ENCODE results near the gene TRAF3IP1.

Gene TRAF3IP1

GRCh38 chr2:238337846-238338245 is 17.5 kb downstream of the TRAF3IP1 start:
- in situ Hi-C loops (cut with MboI; ENCODE audit: low sequenced_read_pairs), result no loop called here

DNA sequence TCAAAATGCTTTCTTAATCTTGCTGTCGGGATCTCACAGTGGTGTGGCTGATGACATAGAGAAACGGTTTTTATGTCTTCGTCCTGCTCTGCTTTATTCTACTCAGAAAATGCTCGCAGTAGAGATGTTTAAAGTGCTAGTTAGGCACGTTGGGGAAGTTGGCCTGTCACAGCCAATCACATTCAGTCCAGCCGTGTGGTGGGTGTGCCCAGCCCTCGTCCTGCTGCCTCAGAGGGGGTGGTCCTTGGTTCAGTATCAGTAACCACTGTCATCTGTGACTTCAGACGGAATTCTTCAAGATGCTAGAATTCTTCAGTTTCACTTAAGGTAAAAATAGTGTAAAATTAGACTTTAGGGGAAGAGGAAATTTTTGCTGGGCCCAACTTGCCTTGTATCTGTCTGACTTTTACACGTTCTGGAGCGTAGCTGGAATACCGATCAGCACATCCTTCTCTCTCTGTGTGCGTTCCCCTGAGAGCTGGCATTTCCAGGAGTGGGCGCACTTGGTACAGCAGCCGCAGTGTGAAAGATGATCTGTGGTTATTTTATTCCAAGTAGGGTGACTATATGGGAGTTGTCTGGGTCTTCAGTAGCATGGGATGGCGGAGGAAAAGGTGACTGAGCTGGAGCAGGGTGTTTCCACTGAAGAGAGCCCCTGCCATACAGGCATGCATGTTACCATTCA is 18.5 kb downstream of the TRAF3IP1 start:
- in situ Hi-C loops (cut with MboI; ENCODE audit: low sequenced_read_pairs), result no loop called here

DNA sequence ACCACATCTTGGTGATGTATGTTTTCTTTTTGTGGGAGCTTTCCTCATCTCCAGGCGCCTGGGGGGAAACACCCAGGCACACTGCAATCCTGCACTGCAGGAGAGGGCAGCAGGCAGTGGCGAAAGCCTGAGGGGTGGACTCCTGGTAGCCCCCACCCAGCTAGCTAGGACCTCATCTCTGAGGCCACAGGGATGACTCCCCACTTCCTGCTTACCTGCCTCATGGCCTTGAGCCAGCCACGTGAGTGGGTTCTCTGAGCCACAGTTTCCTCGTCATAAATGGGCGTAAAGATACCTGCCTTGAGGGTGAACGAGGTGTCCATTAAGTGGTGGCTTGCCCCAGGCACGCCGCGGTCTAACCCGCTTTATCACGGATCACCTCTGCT is 19.1 kb downstream of the TRAF3IP1 start:
- in situ Hi-C loops (cut with MboI; ENCODE audit: low sequenced_read_pairs), result no loop called here

DNA sequence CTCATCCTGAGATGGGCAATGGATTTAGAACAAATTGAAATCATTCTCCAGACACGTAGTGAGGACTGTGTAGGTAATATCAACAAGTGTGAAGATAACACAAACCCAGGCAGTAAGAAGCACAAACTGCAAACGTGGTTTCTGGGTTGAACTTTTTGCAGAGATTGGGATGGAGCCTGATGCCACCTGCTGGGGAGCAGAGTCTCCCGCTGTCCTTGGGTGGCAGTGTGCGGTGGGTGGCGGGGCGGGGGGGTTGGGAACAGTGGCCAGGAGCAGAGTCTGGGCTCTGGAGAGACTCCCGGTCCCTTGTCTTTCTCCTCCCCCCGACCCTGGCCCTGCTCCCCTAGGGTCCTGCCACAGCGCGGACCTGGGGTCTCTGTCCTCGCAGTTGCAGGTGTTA is 19.5 kb downstream of the TRAF3IP1 start:
- in situ Hi-C loops (cut with MboI; ENCODE audit: low sequenced_read_pairs), result no loop called here

DNA sequence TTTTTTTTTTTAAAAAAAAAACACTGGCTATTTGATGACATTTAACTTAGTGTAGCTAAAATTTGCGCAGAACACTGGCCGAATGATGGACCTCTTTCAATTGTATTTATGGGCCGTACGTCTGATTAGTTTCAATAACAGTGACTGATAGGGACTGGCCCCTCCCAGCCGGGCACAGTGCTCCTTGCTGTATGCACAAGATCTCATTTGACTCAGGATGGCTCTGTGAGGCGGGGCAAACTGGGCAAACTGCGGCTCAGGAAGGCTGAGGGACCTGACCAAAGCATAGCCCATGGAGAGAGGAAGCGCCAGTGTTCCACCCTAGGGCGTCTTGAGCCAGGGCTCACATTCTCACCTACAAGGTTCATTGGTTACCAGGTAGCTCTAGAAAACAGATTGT is 21.2 kb downstream of the TRAF3IP1 start:
- in situ Hi-C loops (cut with MboI; ENCODE audit: low sequenced_read_pairs), result no loop called here

GRCh38 chr2:238344035-238344434 is 23.7 kb downstream of the TRAF3IP1 start:
- in situ Hi-C loops (cut with MboI; ENCODE audit: low sequenced_read_pairs), result no loop called here

- in situ Hi-C loops (cut with MboI; ENCODE audit: low sequenced_read_pairs), result no loop called here
Observed at GRCh38 chr2:238344517-238344916, 24.2 kb downstream of the TRAF3IP1 start.

- in situ Hi-C loops (cut with MboI; ENCODE audit: low sequenced_read_pairs), result no loop called here
Observed at GRCh38 chr2:238345297-238345968, 25.1 kb downstream of the TRAF3IP1 start.

DNA sequence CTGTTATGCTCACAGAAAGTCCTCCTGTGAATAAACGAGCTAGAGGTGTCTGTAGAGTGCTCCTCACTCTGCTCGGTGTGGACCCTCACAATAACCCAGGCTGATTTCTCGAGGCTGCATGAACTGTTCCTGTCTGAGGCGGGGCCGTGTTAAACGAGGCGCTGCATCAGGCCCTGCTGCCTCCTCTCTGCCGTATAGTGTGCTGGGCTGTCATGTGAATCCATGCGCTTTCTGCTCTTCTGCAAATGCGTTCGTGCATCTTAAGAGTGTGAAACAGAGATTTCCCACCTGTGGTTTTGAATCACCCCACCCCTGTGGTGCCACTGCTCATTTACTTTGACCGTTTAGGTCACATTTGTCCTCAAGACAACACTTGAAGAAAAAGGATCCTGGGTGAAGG is 26.2 kb downstream of the TRAF3IP1 start:
- in situ Hi-C loops (cut with MboI; ENCODE audit: low sequenced_read_pairs), result no loop called here

DNA sequence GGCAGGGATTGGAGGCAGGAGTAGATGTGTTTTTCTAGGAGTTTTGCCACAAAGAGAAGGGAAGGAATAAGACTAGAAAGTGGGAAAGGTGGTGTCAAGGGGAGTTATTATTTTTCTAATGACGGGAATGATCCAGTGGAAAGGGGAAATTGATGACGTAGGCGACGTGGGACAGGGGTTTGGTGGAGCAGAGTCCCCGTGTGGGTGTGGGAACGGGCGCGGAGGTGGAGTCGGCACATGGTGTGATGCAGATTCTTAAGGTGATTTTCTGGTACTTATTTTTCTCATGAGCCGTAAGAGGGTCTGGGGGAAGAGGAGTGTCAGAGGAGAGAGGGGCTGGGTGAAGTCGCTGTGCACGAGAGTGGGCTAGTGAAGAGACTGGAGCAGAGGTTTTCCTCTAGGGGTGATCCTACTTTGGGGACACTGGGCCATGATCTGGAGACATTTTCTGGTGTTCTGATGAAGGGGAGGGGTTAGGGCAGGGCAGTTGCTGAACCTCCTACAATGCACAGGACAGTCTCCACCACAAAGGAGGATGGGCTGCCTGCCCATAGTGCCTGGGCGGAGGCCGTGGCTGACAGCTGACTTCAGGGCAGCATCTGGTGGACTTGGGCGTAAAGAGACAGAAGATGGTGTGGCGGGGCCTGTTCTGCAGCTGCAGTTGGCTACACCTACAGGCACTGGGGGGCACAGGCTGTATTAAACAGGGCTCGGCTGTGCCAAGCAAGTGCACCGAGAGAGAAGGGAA is 30.0 kb downstream of the TRAF3IP1 start:
- in situ Hi-C loops (cut with MboI; ENCODE audit: low sequenced_read_pairs), result loop anchor here (25.0 kb wide), 2 partner anchors 437 to 1787 kb away; partner anchors contain the start of genes COPS9 and OTOS

DNA sequence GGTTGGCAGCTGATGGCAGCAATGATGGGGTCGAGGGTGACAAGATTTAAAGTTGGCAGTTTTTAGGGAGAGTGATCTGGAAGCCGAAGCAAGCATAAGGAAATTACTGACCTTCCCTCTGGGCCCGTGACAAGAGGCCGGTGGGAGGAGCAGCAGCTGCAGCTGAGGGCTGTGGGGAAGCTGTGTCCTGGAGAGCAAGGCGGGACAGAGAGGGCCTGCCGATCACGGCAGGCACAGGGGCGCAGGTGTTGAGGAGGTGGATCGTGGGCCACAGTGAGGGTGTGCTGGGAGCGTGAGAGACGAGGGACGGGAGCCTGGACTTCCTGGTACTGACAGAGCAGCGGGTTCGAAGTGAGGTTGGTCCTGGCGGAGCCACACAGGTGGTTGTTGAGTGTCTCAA is 31.0 kb downstream of the TRAF3IP1 start:
- in situ Hi-C loops (cut with MboI; ENCODE audit: low sequenced_read_pairs), result loop anchor here (25.0 kb wide), 2 partner anchors 436 to 1786 kb away; partner anchors contain the start of genes COPS9 and OTOS

DNA sequence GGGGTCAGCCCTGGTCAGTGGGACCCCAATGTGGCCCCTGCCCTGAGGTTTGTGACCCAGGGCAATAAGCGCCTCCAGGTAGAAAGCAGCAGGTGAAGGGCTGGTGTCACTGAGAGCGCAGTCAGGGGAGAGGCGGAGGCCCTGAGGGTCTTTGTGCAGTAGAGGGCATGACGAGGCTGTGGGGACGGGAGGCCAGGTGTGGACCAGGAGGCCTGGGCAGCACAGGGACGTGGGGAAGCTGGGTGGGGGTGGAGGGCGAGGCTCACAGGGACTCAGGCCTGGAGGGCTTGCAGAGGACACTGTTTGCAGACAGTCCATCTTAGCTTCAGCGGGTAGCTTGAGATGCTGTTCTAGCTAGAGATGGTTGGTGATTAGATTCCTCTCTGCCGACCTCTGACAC is 32.0 kb downstream of the TRAF3IP1 start:
- in situ Hi-C loops (cut with MboI; ENCODE audit: low sequenced_read_pairs), result loop anchor here (25.0 kb wide), 2 partner anchors 435 to 1785 kb away; partner anchors contain the start of genes COPS9 and OTOS

- in situ Hi-C loops (cut with MboI; ENCODE audit: low sequenced_read_pairs), result loop anchor here (25.0 kb wide), 2 partner anchors 429 to 1779 kb away; partner anchors contain the start of genes COPS9 and OTOS
Observed at GRCh38 chr2:238358769-238359168, 38.5 kb downstream of the TRAF3IP1 start.

DNA sequence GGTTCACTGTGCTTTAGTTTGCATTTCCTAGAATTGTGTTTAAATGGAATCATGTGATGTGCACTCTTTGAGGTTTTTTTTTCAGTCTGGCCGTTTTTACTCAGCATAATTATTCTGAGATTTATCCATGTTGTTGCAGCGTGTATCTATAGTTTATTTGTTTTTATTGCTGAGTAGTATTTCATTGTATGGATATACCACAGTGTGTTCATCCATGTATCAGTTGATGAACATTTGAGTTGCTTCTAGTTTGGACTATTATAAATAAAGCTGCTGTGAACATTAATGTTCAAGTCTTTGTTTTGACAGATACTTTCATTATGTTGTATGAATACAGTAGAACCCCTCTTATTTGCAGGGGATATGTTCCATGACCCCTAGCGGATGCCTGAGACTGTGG is 39.1 kb downstream of the TRAF3IP1 start:
- in situ Hi-C loops (cut with MboI; ENCODE audit: low sequenced_read_pairs), result loop anchor here (25.0 kb wide), 2 partner anchors 428 to 1778 kb away; partner anchors contain the start of genes COPS9 and OTOS

GRCh38 chr2:238361877-238362276 is 41.6 kb downstream of the TRAF3IP1 start:
- in situ Hi-C loops (cut with MboI; ENCODE audit: low sequenced_read_pairs), result loop anchor here (10.0 to 25.0 kb wide), 3 partner anchors 103 to 1775 kb away; partner anchors contain the start of genes COPS9 and OTOS

DNA sequence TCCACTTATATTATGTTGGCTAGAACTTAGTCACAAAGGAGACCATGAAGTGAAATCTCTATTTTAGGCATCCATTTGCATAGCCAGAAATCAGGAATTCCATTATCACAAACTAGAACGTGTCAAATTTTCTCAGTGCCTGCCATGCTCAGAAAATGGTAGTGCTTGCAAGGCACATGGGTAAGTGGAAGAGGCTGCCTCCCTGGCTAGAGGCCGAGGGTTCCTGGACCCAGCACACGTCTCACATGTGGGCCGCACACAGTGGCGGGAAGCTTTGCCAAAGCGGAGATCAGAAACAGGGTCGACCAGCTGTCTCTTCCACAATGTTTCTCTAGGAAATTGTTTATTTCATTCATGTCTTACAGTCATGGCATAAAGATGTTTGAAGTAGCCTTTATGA is 42.3 kb downstream of the TRAF3IP1 start:
- in situ Hi-C loops (cut with MboI; ENCODE audit: low sequenced_read_pairs), result loop anchor here (10.0 to 25.0 kb wide), 3 partner anchors 102 to 1775 kb away; partner anchors contain the start of genes COPS9 and OTOS

GRCh38 chr2:238369591-238370040 is 49.3 kb downstream of the TRAF3IP1 start:
- in situ Hi-C loops (cut with MboI; ENCODE audit: low sequenced_read_pairs), result loop anchor here (10.0 to 25.0 kb wide), 3 partner anchors 95 to 1768 kb away; partner anchors contain the start of genes COPS9 and OTOS

DNA sequence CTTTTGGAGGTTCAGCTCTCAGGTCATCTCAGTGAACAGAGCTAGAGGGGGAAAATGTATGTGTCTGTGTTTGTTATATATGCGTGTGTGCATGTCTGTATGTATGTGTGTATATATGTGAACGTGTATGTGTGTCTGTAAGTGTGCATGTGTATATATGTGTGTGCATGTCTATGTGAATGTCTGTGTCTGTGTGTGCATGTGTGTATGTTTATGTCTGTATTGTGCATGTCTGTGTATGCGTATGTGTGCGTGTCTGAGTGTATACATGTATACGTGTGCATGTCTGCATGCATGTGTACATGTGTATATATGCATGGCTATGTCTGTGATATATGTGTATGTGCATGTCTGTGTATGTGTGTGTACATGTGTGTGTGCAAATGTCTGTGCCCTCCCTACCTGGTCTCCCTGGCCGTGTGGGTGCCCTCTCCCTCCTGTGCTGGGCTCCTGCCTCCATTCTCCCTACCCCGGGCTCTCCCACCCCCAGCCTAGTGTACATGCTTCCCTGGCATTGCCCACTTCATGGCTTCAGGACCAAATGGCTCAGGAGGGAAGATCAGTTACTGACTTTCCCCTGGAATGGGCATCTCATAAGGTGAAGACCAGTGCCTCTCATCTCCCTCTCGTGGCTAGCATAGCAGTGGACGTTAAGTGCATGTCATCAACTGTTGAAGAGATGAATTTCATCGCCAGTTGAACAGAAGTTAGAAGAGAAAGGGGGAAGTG is 49.9 kb downstream of the TRAF3IP1 start:
- in situ Hi-C loops (cut with MboI; ENCODE audit: low sequenced_read_pairs), result loop anchor here (25.0 kb wide), 2 partner anchors 417 to 1767 kb away; partner anchors contain the start of genes COPS9 and OTOS

GRCh38 chr2:238370823-238371372 is 50.6 kb downstream of the TRAF3IP1 start:
- in situ Hi-C loops (cut with MboI; ENCODE audit: low sequenced_read_pairs), result loop anchor here (25.0 kb wide), 2 partner anchors 416 to 1766 kb away; partner anchors contain the start of genes COPS9 and OTOS

DNA sequence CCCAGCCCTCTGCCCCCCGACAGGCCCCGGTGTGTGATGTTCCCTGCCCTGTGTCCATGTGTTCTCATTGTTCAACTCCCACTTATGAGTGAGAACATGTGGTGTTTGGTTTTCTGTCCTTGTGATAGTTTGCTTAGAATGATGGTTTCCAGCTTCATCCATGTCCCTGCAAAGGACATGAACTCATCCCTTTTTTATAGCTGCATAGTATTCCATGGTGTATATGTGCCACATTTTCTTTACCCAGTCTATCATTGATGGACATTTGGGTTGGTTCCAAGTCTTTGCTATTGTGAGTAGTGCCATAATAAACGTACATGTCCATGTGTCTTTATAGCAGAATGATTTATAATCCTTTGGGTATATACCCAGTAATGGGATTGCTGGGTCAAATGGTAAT is 52.0 kb downstream of the TRAF3IP1 start:
- in situ Hi-C loops (cut with MboI; ENCODE audit: low sequenced_read_pairs), result loop anchor here (25.0 kb wide), 2 partner anchors 415 to 1765 kb away; partner anchors contain the start of genes COPS9 and OTOS

Data from HL-60/S4 (cell line).